ENCODE results near the gene ZNF467.

The ZNF467 gene

GRCh38 chr7:149799397-149800168 is 26.2 kb upstream of the ZNF467 start:
- Mint-ChIP-seq H3K36me3 (ENCODE audit: low read depth) (no peaks in the 10 kb centered on the region), H3K4me1 (ENCODE audit: low read depth) (no peaks in the 10 kb centered on the region), H3K4me3 (no peak overlapping the region), H3K27me3 (ENCODE audit: low read depth) (no peaks in the 10 kb centered on the region), H3K9me3 (no peaks in the 10 kb centered on the region), H3K27ac (no peak overlapping the region)

DNA sequence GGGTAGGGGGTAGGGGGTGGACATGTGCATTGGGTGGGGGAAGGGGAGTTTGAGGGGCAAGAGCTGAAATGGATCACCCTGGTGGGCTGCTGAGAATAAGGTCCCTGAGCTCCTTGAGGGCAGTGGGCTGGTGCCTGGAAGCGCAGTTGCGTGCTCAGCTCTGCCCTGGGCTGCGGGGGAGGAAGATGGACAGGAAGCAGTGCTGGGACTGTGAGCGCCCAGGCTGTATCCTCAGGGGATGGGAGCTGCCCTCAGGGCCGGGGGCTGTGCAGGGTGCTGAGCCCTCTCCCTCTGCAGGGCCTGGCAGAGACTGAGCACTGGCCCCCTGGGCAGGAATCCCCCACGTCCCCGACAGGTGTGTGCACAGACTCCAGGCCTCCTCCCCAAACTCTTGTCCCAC is 24.4 kb upstream of the ZNF467 start:
- Mint-ChIP-seq H3K4me1 (ENCODE audit: low read depth) (no peaks in the 10 kb centered on the region), H3K27me3 (ENCODE audit: low read depth) (no peaks in the 10 kb centered on the region), H3K9me3 (no peaks in the 10 kb centered on the region)

GRCh38 chr7:149796287-149796860 is 23.0 kb upstream of the ZNF467 start:
- Mint-ChIP-seq H3K4me1 (ENCODE audit: low read depth) (no peaks in the 10 kb centered on the region), H3K27me3 (ENCODE audit: low read depth) (no peaks in the 10 kb centered on the region), H3K27ac (no peak overlapping the region), H3K36me3 (ENCODE audit: low read depth) (no peaks in the 10 kb centered on the region), H3K9me3 (no peaks in the 10 kb centered on the region), H3K4me3 (no peak overlapping the region)

More for the DNA sequence above, 24.4 kb upstream of the ZNF467 start:
- no peaks in the 10 kb centered on the region for H3K36me3 Mint-ChIP-seq (ENCODE audit: low read depth)
- no peak overlapping the region for H3K4me3 Mint-ChIP-seq
- H3K27ac Mint-ChIP-seq = no peak overlapping the region

DNA sequence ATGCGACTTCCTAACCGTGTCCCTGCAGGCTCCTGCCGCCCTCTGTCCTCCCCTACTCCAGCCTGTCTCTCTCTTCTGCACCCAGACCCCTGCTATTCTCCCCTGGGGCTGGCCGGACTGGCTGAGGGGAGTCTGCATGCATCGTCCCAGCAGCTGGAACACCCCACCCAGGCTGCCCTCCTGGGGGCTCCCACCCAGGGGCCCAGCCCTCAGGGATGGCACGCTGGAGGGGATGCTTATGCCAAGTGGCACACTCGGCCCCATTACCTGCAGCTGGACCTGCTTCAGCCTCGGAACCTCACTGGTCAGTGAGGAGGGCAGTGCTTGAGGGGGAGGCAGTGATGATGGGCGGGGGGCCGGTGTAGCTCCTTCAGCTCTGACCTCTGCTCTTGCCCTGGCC is 21.7 kb upstream of the ZNF467 start:
- Mint-ChIP-seq H3K36me3 (ENCODE audit: low read depth) (no peaks in the 10 kb centered on the region), H3K27ac (no peak overlapping the region), H3K27me3 (ENCODE audit: low read depth) (peaks cover 3% of the 10 kb centered on the region), H3K4me1 (ENCODE audit: low read depth) (no peaks in the 10 kb centered on the region), H3K4me3 (no peak overlapping the region), H3K9me3 (no peaks in the 10 kb centered on the region)

- Mint-ChIP-seq H3K4me3 (no peak overlapping the region), H3K27ac (no peak overlapping the region), H3K36me3 (ENCODE audit: low read depth) (no peaks in the 10 kb centered on the region), H3K4me1 (ENCODE audit: low read depth) (peaks cover 2% of the 10 kb centered on the region), H3K27me3 (ENCODE audit: low read depth) (peaks cover 7% of the 10 kb centered on the region), H3K9me3 (no peaks in the 10 kb centered on the region)
Observed at GRCh38 chr7:149794661-149795060, 21.3 kb upstream of the ZNF467 start.

DNA sequence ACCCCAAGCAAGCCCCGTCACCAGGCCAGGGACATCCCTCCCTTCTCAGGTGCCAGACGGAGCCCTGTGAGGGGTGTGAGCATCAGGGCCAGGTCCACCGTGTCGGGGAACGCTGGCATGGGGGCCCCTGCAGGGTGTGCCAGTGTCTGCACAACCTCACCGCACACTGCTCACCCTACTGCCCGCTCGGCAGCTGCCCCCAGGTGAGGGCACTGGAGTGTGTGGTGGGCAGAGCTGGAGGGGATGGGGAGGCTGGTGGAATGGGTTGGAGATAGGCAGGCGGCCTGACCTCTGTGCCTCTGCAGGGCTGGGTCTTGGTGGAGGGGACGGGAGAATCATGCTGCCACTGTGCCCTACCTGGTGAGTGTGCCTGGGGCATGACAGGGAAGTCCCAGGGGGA is 19.9 kb upstream of the ZNF467 start:
- peaks cover 16% of the 10 kb centered on the region for H3K27me3 Mint-ChIP-seq (ENCODE audit: low read depth)

GRCh38 chr7:149792220-149792595 is 18.8 kb upstream of the ZNF467 start:
- H3K27me3 Mint-ChIP-seq (ENCODE audit: low read depth) = peaks cover 16% of the 10 kb centered on the region
- no peaks in the 10 kb centered on the region for H3K9me3 Mint-ChIP-seq
- no peaks in the 10 kb centered on the region for H3K36me3 Mint-ChIP-seq (ENCODE audit: low read depth)
- peaks cover 2% of the 10 kb centered on the region for H3K4me1 Mint-ChIP-seq (ENCODE audit: low read depth)
- H3K4me3 Mint-ChIP-seq = no peak overlapping the region
- no peak overlapping the region for H3K27ac Mint-ChIP-seq

More for the DNA sequence above, 19.9 kb upstream of the ZNF467 start:
- Mint-ChIP-seq H3K27ac (no peak overlapping the region), H3K36me3 (ENCODE audit: low read depth) (no peaks in the 10 kb centered on the region), H3K4me1 (ENCODE audit: low read depth) (peaks cover 2% of the 10 kb centered on the region), H3K4me3 (no peak overlapping the region), H3K9me3 (no peaks in the 10 kb centered on the region)

GRCh38 chr7:149791411-149792219 is 18.2 kb upstream of the ZNF467 start:
- H3K36me3 Mint-ChIP-seq (ENCODE audit: low read depth) = no peaks in the 10 kb centered on the region
- no peak overlapping the region for H3K27ac Mint-ChIP-seq
- H3K4me1 Mint-ChIP-seq (ENCODE audit: low read depth) = peaks cover 2% of the 10 kb centered on the region
- no peaks in the 10 kb centered on the region for H3K9me3 Mint-ChIP-seq
- H3K27me3 Mint-ChIP-seq (ENCODE audit: low read depth) = peaks cover 16% of the 10 kb centered on the region
- H3K4me3 Mint-ChIP-seq = no peak overlapping the region

- Mint-ChIP-seq H3K27me3 (ENCODE audit: low read depth) (peaks cover 20% of the 10 kb centered on the region), H3K4me3 (no peak overlapping the region), H3K27ac (no peak overlapping the region), H3K9me3 (no peaks in the 10 kb centered on the region), H3K4me1 (ENCODE audit: low read depth) (peaks cover 2% of the 10 kb centered on the region), H3K36me3 (ENCODE audit: low read depth) (no peaks in the 10 kb centered on the region)
Observed at GRCh38 chr7:149790754-149791360, 17.5 kb upstream of the ZNF467 start.

DNA sequence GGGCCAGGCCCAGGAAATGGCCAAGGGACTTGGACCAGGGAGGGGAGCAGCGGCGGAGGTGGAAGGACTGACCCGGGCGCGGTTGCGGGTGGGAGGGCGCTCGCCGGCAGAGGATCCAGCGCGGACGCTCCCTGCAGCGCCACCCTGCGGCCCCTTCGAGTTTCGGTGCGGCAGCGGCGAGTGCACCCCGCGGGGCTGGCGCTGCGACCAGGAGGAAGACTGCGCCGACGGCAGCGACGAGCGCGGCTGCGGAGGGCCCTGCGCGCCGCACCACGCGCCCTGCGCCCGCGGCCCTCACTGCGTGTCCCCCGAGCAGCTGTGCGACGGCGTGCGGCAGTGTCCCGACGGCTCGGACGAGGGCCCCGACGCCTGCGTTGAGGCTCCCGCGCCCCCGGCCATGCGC is 16.8 kb upstream of the ZNF467 start:
- H3K27ac Mint-ChIP-seq = no peak overlapping the region
- no peak overlapping the region for H3K4me3 Mint-ChIP-seq
- H3K27me3 Mint-ChIP-seq (ENCODE audit: low read depth) = peaks cover 20% of the 10 kb centered on the region
- no peaks in the 10 kb centered on the region for H3K36me3 Mint-ChIP-seq (ENCODE audit: low read depth)
- peaks cover 2% of the 10 kb centered on the region for H3K4me1 Mint-ChIP-seq (ENCODE audit: low read depth)
- no peaks in the 10 kb centered on the region for H3K9me3 Mint-ChIP-seq

GRCh38 chr7:149789101-149789500 is 15.7 kb upstream of the ZNF467 start:
- Mint-ChIP-seq H3K4me1 (ENCODE audit: low read depth) (peaks cover 2% of the 10 kb centered on the region), H3K4me3 (no peak overlapping the region), H3K36me3 (ENCODE audit: low read depth) (no peaks in the 10 kb centered on the region), H3K9me3 (no peaks in the 10 kb centered on the region), H3K27ac (no peak overlapping the region), H3K27me3 (ENCODE audit: low read depth) (peaks cover 20% of the 10 kb centered on the region)

DNA sequence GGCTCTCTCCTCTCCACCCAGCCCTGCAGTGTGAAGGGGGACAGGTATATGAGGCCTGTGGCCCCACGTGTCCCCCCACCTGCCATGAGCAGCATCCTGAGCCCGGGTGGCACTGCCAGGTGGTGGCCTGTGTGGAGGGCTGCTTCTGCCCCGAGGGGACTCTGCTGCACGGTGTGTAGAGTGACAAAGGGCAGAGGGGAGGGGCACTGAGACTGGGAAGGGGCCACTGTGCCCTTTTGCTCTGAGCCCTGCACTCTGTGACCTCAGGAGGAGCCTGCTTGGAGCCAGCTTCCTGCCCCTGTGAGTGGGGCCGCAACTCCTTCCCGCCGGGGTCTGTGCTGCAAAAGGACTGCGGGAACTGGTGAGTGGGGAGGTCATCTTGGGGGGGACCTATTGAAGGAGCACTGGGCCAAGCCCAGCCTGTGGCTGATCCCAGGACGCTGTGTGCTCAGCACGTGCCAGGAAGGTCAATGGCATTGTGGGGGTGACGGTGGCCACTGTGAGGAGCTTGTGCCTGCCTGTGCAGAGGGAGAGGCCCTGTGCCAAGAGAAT is 15.0 kb upstream of the ZNF467 start:
- Mint-ChIP-seq H3K4me3 (no peak overlapping the region), H3K27me3 (ENCODE audit: low read depth) (peaks cover 20% of the 10 kb centered on the region)

GRCh38 chr7:149787428-149788299 is 14.3 kb upstream of the ZNF467 start:
- H3K27me3 Mint-ChIP-seq (ENCODE audit: low read depth) = peaks cover 20% of the 10 kb centered on the region
- no peaks in the 10 kb centered on the region for H3K9me3 Mint-ChIP-seq
- H3K4me3 Mint-ChIP-seq = no peak overlapping the region
- peaks cover 2% of the 10 kb centered on the region for H3K4me1 Mint-ChIP-seq (ENCODE audit: low read depth)
- no peaks in the 10 kb centered on the region for H3K36me3 Mint-ChIP-seq (ENCODE audit: low read depth)
- no peak overlapping the region for H3K27ac Mint-ChIP-seq

More for the DNA sequence above, 15.0 kb upstream of the ZNF467 start:
- Mint-ChIP-seq H3K9me3 (no peaks in the 10 kb centered on the region), H3K4me1 (ENCODE audit: low read depth) (peaks cover 2% of the 10 kb centered on the region), H3K36me3 (ENCODE audit: low read depth) (no peaks in the 10 kb centered on the region), H3K27ac (no peak overlapping the region)
